GM18907 (cell line): ENCODE results near the gene CDH4.

Experiments
- ATAC-seq: cut with Tn5 transposase; IDR thresholded peaks from one replicate; pipeline ENCODE4 v1.9.1; 2021; ENCODE audit warnings: mild to moderate bottlenecking, moderate library complexity; ENCODE audit not compliant: unreplicated experiment

The CDH4 gene

DNA sequence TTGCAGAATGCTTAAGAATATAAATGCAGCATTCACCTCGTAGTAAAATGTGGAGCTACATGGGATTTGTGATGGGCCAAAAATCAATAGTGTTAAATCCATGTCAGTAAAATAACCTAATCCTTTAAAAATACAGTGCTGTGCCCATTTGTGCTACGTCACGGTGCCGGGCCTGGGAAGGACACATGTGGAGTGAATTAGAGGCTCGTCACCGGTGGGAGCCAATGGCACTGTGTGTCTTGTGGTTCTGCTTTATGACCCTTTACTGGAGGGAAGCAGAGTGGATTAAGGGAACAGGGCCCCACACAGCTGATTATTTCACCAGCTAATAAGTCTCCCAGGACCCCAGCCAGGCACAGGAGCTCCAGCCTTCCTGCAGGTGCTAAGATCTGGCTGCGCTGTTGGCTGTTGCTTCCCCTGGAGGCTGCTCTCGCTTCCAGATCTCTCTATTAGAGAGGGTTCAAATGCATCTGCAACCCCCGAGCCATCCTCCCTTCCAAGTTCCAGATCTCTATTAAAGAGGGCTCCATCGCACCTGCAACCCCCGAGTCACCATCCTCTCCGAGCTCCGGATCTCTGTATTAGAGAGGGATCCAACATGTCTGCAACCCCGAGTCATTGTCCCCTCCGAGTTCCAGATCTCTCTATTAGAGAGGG lies 405.8 kb downstream of the CDH4 start:
- no peak for ATAC-seq

DNA sequence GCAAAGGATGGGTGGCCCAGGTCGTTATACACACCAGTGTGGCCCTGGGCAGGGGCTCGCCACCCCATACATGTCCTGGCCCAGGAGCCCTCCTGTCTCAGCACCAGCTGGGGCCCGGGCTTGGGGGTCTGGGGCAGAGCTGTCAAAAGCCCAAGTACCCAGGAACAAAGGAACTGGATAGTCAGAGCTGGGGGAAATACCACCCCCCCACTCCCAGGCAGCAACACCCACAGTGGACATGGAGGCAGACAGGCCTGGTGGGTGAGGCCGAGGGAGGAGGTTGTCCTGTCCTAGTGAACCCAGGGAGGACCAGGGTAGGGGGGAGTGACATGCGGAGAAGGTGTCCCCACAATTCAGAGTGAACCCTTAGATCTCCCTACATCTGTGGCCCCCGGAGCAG lies 406.5 kb downstream of the CDH4 start:
- ATAC-seq: no peak

DNA sequence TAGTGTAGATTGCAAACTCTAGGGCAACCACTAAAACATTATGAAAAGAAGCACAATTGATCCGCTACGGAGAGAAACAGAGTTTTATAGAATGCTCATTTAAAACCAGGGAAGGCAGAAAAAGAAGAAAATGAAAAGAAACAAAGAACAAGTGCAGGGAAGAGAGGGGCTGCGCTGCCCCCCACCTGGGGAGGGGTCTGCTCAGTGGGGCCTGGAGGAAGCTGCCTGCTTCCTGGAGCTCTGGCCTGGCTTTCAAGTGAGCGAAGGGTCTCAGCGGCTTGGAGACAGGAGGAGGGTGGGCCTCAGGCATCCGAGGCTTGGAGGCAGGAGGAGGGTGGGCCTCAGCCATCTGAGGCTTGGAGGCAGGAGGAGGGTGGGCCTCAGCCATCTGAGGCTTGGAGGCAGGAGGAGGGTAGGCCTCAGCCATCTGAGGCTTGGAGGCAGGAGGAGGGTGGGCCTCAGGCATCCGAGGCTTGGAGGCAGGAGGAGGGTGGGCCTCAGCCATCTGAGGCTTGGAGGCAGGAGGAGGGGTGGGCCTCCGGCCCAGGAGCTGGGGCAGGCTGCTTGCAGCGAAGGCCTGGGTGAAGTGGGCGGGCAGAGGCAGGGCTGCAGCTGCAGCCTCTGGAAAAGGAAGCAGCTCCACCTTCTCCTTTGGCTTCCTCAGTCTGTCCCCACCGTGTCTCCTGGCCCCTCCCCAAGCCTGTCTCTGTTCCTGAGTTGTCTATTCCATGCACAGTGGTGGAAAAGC lies 407.4 kb downstream of the CDH4 start:
- ATAC-seq: no peak

DNA sequence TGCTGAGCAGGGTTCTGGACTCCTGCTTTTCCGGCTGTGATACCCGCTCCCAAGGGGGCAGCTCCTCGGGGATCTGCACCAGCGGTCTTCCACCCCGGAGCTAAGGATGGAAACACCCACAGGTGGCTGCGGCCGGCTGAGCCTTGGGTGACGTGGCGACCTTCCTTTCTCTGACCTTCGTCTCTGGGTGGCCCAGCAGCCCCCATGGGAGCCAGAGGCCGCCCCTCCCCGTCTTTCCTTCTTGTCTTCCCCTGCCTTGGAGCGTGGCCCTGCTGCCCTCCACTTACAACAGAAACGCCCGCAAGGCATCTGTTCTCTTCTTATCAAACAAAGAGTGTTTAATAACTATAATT lies 407.9 kb downstream of the CDH4 start:
- no peak for ATAC-seq

DNA sequence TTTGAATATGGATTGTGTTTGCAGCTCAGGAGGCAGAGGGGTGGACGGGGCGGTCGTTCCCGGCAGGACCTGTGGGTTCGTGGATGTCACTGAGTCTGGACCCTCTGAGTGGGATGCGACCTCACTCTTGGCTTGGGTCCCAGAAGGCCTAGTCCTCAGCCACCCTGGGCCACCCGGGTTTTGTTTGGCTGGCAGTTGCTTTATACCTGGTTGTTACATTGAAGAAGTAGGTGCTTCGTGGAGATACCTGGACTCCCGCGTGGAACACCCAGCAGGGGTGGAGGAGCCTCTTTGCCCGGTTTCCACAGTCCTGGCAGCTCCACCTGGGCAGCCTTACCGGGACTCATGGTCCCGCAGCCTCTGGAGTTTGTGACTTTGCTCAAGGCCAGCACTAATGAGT lies 408.5 kb downstream of the CDH4 start:
- ATAC-seq: no peak

DNA sequence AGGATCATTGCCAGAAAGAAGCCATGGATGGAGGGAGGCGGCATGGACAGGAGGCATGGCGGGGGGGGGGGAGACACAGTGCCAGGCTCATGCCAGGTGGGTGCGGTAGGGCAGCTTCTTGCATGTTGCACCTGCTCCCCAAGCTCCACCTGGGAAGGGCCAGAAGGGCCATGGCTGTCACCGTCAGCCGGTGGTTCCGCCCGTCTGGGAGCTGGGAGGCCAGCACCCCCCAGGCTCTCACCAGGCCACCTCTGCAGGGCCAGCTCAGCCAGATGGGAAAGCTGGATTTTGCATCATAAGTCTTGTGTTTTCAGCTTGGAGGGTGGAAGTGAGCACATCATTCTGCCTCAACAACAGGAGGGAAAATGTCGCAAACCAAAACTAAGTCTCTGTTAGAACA lies 409.0 kb downstream of the CDH4 start:
- no peak for ATAC-seq

DNA sequence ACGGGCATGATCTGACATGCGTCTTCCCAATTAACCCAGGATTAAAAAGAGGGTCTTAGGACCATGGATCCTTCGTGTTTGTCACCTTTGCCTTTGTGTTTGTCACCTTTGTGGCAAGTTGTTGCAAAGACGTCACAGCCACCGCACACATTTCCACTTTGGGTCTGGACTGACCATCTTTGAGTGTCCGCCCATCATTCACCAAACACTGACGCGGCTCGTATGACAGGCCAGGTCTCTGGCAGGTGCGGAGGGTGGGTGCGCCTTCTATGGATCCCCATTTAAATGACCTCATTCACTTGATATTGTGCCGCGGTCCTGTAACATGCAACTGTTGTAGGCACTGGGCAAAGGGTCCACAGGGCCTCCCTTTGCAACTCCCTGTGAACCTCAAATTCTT lies 409.5 kb downstream of the CDH4 start:
- ATAC-seq: no peak

DNA sequence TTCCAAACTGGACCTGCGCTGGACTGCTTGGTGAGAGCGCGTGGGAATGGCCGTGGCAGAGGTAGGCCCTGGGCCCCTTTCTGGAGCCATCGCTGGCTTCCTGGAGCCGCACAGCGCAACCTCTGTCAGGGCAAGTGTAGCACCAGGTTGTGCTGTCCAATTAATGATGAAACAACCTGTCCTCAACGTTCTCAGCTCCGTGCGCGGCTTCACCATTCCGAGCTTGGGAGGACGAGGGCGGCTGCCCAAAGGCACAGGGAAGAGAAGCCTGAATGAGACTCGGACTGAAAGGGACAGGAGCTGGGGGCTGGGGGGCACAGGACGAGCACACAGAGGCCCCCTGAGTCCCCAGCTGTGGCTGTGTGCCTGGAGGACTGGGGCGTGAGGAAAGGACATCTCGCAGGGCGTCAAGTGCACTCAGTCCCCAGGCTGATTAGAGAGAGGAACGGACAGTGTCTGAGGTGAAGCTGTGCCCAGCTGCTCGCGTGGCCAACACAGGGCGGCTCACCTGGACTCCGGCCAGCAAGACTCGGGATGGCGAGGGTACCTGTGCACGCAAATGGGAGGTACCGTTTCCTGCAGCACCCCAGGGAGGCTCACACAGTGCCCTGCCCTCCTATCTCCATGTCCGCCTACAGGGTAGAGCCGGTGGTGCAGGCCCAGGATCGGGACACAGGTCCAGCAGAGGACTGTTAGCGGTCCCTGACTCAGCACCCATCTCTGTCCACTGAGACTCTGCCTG lies 410.3 kb downstream of the CDH4 start:
- no peak for ATAC-seq

DNA sequence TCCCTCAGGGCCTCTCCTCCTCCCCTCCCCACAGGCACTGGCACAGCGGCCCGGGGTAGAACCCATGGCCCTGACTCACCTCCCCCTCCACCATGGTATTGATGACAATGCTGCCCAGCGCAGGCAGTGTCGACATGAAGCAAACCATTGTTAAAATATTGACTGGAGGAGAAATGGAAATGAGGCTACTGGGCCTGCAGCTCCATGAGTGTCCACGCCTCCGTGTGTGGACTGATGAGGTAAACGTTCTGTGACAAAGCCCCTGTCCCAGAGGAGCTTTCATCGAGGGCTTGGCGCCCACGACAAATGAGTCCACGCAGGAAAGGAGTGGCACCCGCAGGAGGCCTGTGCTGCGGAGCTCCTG lies 410.9 kb downstream of the CDH4 start:
- ATAC-seq: no peak

DNA sequence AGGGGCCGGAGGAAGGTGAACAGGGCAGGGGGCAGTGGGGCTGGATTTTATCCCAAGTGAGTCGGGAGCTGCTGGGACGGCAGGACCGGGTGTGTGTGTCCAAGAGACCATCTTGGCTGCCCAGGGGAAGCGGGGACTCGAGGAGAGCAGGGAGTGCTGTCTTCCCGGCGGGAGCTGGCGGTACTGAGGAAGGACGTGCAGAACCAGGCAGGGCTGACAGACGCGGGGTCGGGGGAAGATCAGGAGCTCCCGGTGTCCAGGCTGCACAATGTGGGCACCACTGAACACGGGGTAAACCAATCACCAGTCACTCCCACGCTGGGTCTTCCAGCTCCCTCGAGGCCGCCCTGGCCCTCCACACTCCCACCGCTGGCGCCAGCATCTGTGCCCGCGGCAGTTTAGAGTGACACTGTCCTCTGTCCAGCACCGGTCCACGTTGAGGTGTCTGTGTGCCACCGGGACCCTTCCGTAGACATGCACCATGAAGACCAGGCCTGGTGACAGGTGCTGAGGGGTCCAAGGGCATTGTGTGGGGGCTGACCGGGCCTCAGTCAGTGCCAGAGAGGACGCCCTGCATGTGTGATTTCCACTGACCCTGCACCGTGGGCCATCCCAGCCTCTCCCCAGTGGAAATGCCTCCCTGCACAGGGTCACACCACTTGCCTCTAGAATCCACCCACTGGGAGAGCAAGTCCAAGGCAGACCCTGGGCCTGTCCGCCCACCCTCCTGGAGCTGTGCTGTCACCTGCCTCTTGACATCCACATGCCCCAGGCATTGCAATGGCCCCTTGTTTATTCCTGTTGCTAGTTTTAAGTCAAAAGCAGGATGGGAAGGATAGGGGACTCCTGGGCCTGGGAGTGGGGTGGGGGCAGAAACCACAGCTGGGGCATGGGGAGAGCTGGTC lies 411.7 kb downstream of the CDH4 start:
- no peak for ATAC-seq

DNA sequence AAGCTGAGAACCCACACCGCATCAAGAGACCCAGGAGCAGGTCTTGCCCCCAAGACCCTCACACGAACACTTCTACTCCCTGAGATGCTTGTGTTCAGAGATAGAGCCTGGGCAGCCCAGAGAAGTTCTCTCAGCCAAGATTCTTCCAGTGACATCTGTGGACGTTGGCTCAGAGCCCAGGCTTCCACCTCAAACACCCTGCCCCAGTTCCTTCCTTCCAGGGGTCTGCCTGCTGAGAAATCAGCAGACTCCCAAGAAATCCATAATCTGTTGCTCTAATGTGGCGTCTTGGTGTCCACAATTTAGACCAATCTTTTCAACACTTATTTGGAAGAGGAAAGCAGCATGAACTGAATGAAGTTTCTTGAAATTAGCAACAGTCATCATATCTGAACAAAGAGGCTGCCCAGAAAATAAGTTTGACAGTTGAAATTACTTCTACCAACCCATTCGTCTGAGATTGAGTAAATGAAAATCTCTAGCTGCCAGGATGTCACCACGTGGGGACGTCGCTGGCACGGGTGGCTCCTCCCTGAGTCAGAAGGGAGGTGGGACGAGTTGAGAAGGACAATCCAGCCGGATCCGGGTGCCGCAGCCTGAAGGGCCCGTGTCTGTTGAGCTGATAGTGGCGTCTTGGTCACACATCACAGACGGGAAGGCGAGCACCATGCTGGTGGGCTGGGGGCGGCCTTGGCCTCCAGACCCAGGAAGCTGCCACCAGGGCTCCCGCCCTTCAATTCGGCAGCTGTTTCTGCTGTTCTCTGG lies 412.7 kb downstream of the CDH4 start:
- ATAC-seq: no peak

DNA sequence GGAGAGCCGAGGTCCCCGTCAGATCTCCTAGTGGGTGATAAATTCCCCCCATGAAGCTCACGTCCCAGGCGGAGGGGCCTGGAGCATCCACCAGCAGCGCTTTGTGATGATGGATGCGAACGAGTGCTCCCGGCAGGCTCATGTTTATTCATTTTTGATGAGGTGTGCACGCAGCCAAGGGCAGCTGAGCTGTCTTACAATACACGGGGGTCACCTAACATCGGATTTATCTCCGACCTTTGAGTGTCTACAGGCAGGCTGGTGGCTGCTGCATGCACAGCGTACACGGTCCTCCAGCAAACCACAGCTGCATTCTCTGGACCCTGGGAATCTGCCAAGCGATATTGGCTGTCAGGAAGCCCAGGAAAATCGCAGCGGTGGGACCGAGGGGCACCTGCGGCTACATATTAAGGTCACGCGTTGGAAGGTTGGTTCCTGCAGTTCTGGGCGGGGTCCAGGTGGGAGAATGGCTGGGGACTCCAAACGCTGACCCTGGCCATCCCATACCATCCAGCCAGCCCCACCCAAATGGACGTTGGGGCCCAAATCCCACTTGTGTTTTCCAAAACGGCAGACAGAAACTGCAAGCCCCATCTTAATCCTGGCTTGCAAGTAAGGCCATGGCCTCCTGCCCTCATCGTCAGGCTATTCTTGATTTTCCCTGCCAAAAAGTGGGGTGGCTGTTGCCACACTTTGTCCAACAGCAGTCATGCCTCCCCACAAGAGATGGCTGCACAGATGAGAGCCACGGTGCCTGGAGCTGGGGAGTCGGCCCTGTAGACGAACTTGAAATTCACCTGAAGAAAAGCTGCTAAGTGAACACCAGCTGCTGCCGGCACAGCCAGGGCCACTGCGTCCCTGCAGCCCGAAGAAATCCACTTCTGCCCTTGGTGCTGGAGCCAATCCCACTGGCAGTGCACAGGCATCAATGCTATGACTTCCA lies 413.7 kb downstream of the CDH4 start:
- no peak for ATAC-seq

DNA sequence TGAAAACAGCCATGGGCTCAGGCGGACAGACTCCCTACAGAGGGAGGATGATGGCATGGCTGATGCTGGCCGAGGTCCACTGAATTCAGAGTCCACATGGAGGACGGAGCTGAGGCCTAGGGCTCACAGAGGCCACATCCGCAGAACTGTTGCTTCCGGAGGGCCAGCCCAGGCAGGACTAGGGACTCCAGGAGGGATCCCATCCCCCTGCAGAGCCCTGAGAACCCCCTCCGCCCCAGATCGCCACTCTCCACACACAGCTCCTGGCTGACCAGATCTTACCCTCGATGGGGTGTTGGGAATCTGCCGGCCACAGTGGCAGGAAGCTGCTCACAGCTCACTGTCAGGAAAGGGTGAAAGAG lies 414.4 kb downstream of the CDH4 start:
- ATAC-seq: no peak

DNA sequence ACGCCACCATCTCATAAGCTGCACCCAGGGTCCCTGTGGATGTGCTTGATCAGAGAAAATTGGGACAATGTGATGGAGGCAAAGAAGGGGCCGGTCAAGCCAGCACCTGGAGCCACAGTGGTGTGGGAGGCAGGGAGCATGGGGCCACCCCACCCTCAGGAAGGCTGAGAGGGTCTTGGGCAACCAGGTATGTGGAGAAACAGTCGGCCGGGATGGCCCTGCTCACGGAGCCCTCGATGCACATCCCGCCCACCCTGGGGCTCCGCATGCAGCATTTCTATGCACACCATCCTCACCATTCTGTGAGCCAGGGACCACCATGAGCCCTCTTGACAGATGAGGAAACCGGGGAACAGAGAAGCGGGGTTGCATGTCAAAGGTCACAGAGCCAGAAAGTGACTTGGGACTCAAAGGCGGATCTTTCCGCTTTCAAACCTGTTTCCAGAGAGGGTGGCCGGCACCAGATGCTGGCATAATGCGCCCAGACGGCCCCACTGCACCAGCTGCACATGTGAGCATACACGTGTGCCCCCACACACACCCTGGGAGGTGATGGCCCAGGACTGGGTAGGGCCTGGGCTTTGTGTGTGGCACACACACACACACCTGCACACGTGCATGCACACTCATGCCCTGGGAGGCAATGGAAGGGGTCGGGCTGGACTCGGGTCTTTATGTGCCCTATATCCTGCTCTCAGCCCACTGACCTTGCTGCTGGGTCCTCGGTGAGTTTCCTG lies 415.2 kb downstream of the CDH4 start:
- ATAC-seq: no peak

DNA sequence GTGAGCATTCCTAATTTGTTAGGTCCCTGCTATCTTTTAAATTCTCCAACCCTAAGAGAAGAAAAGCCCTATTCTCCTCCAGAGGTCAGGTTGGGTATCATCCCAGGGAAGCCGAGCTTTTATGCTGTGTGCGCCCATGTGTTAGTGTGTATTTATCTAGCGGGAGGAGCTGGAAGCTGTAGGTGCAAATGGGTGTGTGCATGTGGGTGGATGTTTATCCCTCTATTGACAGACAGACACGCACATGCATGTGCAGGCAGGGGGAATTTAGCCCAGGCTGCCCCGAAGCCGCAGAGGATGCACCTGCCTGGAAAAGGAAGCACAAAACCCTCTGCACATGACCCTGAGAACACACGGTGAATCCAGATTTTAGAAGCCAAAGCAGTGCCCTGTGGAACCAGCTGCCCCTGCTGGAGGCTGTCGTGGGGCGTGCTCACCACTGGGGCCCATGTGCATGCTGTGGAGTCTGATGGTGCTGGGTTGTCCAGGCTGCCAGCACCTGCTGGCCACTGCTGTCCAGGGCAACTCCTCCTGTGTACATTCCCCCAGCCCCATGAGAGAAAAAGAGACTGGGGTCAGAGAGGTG lies 416.1 kb downstream of the CDH4 start:
- no peak for ATAC-seq

DNA sequence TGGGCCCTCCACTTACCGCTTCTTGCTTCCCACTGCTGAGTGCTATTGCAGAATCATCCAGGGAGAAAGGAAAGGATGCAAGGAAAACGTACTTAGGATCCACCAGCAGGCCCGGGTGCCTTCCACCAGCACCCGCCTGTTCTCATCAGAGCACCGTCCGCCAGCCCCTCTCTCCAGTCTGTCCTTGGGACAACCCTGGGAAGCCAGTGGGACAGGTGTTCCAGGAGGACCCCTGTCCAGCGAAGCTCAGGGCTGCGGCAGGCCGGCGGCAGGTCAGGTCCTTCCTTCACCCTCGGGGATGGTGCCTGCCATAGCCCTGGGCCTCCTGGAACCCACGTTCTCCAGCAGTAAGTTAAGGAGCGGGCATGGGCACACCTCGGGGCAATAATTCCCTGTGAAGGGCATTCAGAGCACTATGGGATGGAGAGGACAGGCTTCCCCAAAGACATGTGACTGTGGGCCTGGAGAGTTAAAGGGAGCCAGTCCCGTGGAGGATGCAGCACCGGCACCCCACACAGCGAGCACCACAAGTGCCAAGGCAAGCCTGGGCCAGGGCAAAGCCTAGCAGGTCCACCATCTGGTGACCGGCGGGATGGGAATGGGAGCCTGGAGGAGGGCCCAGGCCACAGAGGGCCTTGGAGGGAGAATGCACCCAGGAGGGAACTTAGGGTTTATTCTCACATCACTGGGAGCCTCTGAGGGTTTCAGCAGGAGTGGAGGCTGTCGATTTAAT lies 416.9 kb downstream of the CDH4 start:
- ATAC-seq: no peak

DNA sequence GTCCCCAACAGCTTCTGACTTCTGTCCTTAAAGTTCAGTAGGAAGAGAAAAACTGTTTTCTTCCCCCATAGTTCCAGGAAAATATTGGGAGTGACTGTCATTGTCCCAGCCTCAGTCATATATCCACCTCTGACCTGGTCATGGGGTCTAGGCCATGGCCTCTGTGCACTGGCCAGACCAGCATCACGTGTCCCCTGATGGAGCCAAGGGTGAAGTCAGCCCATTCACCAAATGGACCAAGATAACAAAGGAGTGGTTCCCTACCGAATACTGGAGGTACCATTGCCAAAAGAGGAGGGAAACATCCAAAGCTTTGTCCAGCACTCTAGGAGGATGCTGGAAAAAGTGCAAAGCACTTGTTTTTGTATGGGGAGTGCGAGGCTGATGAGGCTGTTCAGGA lies 418.2 kb downstream of the CDH4 start:
- ATAC-seq: no peak

DNA sequence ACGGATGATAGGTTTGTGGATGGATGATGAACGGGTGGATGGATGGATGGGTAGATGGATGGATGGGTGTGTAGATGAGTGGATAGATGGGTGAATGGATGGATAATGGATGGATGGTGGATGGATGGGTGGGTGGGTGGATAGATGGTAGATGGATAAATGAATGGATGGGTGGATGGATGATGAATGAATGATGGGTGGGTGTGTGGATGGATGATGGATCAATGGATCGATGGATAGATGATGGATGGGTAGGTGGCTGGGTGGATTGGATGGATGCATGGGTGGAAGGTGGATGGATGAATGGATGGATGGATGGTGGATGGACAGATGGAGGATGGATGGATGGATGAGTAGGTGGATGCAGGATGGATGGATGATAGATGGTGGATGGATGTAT lies 419.5 kb downstream of the CDH4 start:
- no peak for ATAC-seq
